NCI-H1092 (cell line): ENCODE measurements around the gene SOHLH1.

Experiments
- DNase-seq: peaks from one replicate; lab custom pipeline; 2025; lab: John Stamatoyannopoulos, UW

Gene SOHLH1

DNA sequence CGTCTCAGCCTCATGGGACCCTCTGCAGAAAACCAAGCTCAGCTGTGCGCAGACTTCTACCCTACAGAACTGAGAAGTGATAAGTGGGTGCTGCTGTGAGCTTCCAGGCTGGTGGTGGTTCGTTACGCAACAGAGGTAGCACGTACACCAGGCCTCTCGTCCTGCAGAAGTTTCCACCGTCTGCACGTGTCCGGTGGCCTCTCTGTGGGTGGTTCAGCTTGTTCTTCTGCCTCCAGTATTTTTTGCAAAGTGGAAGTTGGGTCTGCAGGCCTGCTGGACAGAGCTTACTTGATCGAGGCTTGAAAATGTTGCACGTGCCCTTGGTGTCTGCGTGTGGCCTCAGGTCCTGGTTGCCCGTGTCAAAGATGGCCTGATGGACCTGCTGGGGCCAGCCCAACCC, 30.2 kb upstream of the SOHLH1 start:
- DNase-seq: no peak

DNA sequence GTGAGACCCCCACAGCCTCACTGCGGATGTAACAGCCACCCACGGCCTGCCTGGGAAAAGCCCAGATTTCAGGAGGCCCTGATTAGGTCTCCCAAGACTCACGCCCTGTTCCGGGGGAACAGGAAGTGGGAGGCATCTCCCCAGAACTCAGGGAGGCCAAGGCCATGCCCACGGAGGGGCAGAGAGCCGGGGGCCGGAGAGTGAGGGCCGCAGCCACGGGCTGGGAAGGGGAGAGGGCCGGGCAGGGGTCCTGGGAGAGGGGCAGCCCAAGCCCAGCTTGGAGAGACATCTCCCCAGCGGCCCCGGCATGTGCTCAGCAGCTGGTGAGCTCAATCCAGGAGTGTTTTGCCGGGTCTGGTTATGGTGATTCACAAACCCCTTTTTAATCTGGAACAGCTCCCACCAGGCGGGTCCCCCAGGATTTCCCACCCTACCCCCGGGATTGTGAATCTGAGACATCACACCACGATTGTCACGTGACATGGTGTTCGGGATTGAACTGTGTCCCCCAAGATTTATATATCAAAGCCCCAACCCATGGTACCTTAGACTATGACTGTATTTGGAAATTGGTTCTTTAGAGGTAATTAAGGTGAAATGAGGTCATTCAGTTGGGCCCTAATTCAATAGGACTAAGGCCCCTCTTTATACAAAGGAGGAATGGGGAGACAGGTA, 29.3 kb upstream of the SOHLH1 start:
- DNase-seq: no peak

DNA sequence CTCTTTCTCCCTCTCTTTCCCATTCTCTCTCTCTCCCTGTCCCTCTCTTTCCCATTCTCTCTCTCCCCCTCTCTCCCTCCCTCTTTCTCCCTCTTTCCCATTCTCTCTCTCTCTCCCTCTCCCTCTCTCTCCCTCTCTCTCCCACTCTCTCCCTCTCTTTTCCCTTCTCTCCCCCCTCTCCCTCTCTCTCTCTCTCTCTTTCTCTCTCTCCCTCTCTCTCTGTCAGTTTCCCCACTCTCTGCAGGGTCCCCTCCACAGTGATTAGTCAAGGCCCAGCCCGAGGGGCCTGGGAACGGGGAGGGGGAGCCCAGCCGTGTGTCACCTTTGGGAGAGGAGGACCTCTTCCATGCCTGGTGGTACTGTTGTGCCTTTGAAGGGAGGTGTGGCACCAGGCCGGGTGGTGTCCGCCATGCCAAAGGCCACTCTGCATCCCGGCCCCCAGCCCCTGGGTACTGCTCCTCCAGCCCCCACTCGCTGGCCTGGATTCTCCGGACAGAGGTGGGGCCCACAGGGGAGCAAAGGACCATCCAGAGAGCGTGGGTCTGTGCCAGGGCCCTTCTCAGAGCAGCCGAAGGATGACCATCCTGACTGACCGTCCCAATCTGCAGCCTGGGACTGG, 28.1 kb upstream of the SOHLH1 start:
- DNase-seq: no peak

- DNase-seq: no peak
These were observed 27.0 kb upstream of the SOHLH1 start for GRCh38 chr9:135726138-135726853.

DNA sequence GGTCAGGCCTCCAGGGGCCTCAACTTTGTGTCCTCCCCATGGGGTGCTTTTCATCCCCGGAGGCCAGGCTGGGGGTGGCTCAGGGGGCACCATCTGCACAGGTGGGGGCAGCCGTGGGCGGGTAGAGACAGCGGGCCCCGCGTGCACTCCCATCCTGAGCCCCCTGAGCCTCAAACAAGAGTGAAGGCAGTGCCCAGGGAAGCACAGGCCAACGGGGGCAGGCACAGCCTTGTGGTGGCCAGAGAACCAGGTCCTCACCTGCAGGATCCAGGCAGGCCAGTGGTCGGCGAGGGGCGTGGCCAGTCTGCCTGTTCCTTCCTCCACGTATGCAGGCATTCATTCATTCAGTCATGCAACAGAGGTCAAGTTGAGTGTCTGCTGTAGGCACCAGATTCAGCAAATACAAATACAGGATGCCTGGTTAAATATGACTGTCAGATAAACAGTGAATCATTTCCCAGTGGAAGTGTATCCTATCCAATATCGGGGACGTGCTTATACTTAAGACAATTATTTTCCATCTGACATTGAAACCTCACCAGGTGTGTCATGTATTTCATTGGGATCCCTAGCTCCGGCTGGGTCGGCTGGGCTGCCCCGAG, 25.0 kb upstream of the SOHLH1 start:
- no peak for DNase-seq

DNA sequence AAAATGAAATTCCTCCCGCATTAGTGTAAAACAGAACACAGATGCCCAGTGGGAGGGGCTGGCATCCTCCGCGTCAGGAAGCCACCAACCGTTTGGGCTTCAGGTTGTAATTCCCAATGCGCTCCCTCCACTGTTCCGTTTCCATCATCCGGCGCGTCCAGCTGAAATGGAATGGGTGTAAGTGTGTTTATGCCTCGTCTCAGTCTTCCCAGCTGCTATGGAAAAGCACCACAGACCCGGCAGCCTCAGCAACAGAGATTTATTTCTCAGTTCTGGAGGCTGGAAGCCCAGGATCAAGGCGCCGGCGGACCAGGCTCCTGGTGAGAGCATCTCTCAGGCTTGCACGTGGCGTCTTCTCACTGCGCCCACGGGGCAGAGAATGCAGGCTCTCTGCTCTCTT, 23.1 kb upstream of the SOHLH1 start:
- no peak for DNase-seq

DNA sequence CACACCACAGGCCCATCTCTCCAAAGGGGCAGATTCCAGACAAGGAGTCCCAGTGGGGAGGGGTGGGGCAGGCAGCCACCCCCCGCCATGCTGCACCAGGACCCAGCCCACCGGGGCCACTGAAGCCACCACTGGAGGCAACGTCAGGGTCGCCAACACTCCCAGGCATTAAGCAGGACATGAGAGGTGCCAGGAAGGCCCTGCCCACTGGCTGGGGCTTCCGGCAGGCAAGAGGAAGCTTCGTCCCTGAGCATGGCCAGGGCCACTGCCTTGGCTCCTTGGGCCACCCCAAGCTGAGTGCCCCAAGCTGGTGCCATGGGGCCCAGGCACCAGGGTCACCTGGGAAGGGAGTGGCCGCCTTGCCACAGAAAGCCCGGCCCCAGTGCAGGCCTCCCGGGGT, 20.2 kb upstream of the SOHLH1 start:
- no peak for DNase-seq

DNA sequence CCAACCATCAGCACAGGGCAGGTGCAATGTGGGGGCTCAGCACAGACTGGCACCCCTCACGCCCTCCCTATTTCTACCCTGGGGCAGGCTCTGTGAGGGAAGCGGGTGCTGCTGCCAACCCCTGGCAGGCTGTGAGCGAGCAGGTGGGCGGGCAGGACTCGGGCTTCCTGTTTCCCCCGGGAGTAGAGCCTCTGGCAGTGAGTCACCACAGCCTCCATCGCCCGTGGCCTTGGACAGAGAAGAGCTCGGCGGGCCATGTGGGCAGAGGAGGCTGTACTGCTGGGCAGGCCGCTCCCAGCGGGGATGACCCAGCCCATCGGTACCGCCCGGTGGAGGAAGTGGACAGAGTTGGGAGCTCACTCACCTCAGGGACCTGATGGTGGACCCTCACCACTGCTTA, 19.3 kb upstream of the SOHLH1 start:
- no peak for DNase-seq

DNA sequence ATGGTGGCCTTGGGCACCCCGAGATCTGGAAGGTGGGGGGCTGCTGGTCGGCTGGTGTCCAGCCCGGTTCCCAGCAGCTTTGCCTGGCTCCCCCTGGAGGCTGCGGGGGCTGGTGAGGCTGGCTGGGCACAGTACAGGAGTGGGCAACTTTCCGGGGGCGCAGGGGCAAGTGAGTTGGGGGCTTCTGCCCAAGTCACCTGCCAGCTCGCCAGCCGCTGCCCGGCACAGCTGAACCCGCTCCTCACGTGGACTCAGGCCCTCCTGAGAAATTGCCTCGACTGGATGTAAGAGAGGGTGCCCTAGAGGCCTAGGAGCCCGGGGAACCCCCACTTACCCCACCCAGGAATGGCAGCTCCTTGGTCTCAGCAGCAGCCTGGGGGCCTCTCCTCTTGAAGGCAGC, 18.1 kb upstream of the SOHLH1 start:
- DNase-seq: no peak

GRCh38 chr9:135716045-135716444, 16.8 kb upstream of the SOHLH1 start:
- no peak for DNase-seq

DNA sequence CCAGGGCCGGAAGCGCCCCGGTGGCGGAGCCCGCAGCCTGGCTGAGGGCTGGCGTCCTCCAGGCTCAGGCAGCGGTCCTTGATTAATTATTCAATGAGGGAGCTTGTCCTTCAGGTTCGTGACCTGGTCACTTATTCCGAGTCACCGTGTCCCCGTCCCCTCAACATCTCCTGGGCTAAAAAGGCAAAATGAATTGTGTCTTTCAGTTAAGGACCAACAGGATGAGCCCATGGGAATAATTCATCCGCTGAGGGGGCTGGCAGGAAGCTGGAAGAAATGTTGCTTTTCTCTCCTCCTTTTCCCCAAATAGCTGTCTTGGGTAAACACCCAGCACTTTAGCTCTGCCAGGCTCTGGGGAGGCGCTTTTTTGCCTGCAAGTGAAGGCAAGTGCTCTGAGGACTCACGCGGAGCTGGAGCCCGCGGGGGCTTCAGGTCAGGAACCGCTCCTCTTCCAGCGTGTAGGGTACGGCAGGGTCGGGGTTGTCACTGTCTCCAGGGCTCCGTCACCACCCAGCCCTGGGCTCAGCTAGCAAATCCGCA, 15.8 kb upstream of the SOHLH1 start:
- DNase-seq: no peak

DNA sequence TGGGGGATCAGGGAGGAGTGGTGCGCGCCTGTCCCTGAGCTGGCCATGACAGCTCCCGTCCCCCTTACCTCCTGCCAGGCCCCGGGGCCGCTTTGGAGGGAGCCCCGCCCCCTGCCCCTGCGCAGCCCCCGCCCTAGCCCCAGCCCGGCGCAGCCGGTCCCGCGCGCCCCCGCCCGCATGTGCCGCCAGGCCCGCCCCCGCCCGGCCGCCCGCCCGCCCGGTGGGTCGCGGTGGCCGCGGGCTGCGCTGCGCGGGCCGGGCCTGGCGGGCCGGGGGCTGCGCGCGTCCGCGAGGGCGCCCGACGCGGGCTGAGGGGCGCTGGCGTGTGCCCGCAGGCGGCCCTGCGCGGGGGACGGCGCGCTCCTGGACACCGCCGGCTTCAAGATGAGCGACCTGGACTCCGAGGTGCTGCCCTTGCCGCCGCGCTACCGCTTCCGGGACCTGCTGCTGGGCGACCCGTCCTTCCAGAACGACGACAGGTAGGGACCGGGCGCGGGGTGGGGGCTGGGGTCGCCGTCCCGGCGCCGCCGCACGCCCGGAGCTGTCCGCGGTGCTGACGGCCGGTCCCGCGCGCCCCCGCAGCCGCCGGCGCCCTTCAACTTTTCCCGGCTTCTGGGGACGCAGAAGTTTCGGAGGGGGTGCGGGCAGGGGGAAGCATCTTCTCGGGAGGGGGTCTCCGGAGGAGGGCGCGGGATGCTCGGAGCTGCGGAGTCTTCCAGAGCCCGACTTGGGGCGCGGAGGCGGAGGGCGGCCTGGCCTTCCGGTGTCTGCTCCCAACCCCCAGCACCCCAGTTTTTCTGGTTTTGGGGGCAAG, 15.2 kb upstream of the SOHLH1 start:
- DNase-seq: no peak

DNA sequence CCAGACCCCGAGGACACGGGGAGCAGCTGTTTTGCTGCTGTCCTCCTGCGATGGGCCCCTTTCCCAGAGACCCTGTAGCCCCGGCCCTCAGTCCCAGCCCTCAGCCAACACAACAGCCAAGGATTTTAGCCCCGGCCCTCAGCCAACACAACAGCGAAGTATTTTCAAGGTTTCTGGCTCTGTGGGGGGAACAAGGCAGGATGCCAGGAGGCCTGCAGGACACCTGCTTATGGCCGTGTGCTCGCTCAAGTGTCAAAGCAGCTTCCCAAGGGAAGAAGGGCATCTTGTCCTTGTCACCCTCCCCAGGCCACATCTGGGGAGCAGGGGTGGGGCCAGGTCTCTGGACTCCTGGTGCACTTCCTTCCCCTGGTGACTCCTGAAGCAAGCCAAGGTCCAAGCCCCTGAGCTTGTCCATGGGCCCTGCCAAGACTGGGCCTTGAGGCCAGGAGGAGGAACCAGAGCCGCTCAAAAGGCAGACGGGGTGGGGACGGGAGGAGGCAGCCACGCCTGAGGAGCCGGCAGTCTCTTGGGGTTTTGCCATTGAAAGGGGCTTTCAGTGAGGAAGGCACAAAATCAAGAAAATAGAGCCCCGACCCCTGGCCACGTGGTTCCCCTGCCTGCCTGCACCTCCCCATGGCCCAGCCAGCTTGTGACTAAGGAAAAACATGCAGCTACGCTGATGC, 13.5 kb upstream of the SOHLH1 start:
- DNase-seq: no peak

GRCh38 chr9:135711881-135712280, 12.6 kb upstream of the SOHLH1 start:
- no peak for DNase-seq

DNA sequence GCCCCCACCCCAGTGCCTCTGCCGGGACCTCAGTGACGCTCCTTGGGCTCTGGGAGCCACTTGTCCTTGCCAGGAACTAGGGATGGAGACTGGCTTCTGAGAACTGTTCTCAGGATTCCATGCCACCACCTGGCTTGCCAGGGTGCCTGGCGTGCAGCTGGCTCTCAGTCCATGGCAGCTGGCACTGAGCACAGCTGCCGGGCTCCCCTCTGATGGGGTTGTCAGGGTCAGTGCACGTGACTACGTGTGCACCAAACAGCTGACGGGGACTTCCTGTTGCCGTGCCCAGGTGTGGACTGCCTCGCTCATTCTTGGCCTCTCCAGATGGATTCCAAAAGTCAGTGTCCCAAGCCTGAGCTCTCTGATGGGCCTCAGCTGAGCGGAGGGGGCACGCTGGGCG, 12.1 kb upstream of the SOHLH1 start:
- DNase-seq: peak; percentile 27

- no peak for DNase-seq
These were observed 8.9 kb upstream of the SOHLH1 start for GRCh38 chr9:135708164-135708563.

GRCh38 chr9:135707252-135708138, 8.2 kb upstream of the SOHLH1 start:
- DNase-seq: no peak

DNA sequence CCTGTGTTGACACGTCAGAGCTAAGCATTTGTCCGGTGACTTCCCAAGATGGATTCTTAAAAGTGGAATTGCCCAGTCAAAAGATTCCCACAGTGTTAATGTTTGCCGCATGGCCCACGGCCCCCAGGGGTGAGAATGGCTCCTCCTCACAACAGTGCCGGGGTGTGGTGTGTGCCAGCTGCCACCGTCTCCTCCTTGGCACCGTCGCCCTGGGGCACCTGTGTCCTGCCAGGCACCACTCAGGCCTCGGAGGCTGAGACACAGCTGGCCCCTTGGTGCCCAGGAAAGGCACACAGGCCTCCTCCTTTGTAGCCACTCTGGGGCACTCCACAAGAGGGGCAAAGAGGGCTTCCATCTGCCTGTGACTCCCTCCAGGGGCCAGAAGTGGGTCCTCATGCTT, 7.0 kb upstream of the SOHLH1 start:
- DNase-seq: no peak

DNA sequence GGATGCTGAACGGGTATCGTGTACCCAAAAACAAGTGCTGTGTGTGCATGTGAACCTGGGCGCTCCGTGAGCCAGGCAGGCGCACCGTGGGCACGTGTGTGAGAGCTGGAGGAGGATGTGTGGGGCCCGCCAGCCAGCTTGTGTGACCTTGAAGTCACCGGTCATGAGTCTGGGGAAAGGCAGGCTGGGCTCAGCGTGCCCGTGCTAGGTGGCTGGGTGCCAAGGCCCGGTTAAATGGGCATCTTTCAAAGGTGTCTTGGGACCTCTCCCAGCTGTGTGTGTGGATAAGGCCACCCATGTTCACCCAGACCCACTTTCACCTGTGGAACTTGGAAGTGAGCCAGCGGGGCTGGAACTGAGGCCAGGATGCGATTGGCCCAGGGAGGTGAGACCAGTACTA, 6.1 kb upstream of the SOHLH1 start:
- peak; percentile 22 for DNase-seq

DNA sequence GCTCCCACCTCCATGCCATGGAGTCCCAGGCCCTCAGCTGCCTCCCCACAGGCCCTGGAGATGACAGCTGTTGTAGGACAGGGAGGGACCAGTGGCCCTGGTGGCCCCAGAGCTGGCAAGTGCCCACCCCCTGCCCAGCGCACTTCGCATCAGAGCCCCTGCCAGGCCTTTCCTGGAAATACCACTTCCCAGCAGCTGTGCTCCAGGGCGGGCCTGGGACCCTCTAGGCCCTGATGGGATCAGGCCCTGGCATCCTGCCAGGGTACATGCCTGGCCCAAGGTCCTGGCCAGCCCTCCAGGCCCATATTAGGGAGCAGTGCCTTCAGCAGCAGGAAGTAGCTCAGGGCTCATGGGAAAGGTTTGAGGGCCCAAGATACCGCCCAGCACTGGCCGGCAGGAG, 5.2 kb upstream of the SOHLH1 start:
- DNase-seq: no peak
